Activated CD8-positive, alpha-beta memory T cell treated with anti-CD3 and anti-CD28 coated beads for 4 hours (primary cell): ENCODE results near the gene PRSS50.

Source experiments
- DNase-seq, 2 donors: peaks; one replicate each; pipeline ENCODE4 v3.0.0-alpha.2; 2020; ENCODE audit warnings: low read depth in 2 of 2

Gene PRSS50

DNA sequence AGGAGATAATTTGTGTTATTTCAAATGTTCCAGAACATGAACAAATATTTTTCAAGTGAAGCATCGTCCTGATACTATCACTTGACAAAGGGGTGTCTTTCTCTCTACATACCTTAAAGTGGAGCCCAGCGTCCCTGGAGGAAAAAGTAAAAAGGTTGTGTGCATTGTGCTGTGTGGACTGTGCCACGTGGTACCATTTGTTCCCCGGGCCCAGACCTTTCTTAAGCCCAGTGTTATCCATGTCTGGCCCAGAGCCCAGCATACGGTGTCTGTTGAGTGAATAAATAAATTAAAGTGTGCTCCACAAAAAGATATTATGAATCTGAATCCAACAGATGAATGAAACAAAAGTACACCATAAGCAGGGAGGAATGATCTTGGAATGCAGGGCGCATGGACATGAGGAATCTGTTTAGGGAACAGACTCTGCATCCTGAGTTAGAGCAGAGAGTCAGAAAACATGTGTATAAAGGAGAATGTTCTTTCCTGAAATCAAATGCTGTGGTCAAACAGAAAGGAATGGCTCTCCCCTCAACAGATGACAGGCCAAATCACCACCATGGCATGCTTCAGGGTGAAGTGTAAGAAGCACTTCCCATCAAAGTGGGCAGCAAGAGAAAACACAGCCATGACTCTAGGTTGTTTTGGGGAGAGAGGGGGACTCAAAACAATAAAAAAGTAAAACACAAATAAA, 8.1 kb upstream of the PRSS50 start:
- no peak for DNase-seq

DNA sequence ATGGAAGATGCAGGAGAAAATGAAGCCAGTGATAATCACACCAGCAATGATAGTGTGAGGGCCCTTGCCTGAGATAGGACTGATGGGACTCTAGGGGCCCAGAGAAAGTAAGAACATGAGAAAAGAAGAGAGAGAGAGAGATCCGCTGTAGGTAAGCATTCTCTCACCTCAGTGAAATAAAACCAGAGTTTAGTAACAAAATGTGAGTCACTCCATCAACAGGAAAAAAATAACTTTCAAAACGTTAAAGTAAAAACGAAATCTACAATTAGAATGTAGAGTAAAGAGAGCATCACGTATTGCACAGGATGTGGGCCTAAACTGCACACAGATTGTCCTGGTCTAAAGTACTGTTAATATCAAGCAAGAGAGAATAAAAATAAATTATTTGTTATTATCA, 6.8 kb upstream of the PRSS50 start:
- DNase-seq, result no peak

DNA sequence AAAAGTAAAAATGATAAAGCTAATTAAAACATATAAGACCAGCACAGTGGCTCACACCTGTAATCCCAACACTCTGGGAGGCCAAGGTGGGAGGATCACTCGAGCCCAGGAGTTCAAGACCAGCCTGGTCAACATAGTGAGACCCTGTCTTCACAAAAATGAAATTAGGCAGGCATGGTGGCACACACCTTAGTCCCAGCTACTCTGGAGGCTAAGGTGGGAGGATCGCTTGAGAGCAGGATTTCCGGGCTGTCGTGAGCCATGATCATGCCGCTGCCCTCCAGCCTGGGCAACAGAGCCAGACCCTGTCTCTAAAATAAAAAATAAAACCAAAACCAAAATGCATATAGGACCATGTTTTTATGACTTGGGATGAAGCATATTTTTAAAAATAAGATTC, 4.8 kb upstream of the PRSS50 start:
- no peak for DNase-seq

DNA sequence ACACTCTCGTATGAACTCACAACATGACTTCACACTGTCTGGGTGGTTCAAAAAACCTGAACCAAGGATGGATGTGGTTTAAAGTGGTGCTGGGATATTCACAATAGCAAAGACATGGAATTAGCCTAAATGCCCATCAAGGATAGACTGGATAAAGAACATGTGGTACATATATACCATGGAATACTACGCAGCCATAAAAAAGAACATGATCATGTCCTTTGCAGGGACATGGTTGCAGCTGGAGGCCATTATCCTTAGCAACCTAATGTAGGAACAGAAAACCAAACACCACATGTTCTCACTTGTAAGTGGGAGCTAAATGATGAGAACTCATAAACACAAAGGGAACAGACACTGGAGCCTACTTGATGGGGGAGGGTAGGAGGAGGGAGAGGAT, 3.3 kb upstream of the PRSS50 start:
- no peak for DNase-seq

DNA sequence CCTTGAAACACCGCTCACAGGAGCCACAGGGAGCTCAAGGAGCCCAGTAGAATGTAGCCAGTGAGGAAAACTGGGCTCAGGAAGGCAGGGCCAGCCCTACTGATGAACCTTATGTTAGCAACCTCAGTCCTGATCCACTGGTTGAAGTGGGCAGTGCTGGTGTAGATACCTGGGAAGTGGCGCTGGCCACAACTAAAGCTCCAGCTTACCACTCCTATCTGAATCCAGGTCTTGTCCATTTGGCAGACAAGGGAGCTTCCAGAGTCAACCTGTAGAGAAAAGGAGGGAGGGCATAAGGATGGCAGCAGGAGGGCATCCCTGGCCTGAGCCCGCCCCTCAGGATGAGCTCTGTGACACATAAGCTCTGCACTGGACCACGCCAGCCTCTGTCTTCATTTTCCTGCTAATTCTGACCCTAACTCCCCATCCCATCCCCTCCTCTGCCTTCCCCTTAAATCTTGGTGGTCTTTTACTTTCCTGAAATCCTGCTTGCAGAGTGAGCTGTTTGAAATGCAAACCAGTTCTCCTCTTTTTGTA, 2.1 kb upstream of the PRSS50 start:
- no peak for DNase-seq

DNA sequence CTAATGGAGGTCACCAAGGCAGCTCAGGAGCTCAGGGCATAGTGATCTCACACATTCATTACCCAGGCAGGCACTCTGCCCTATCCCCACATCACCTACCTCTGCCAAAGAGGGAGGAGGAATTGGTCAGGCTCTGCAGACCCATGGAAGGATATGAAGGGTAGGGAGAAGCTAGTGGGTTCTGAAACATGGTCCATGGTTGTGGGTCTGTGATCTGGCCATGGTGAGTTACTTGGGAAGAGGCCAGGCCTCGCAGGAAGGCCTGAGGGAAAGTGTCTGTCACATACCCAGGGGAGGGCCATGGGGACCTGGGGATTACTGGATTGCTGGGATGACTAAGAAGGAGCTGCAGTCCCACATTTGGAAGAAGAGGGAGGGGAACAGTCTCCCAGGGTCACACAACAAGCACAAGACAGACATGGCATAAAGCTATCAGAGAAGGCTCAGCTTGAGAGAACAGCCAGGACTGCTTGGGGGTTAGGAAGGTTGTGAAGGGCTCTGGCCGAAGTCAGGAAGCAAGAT, 1.4 kb upstream of the PRSS50 start:
- DNase-seq, result no peak

DNA sequence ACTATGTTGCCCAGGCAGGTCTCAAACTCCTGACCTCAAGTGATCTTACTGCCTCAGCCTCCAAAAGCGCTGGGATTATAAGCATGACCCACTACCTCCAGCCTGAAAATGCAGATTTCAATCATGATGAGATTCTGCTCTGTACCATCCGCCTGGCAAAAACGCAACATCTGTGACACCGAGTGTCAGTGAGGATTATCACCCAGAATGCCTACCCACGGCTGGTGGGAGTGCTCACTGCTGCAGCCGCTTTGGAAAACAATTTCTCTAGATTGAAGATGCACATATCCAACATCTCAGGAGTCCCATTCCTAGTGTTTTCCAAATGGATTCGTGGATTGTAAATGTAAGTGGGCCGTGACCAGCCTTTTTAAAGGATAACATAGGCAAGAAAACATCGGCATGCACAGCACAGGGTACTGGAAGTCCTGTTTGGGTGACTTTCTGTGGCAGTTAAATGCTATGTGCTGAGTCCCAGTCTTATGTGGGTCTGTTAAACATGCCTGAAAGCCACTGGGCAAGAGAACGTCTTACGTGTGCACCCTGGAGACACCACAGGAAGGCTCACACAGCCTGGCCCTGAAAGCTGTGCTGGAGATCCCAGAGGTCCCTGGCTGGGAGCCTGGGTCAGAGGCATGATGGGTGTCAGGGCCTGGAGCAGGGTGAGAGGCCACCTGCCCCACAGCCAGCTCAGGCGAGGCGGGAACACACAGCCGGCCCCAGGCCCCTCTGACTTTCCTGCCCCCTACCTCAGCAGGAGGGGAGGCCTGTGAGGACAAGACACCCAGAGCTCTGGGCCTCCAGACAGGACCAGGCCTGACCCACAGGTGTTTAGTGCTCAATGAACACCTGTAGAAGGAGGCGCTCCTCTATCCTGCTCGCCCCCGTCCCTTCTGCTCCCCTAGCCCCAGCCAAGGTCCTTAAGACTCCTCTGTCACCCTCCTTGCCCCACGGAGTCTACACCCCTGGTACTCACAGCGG, 918 bp downstream of the PRSS50 start:
- no peak for DNase-seq

DNA sequence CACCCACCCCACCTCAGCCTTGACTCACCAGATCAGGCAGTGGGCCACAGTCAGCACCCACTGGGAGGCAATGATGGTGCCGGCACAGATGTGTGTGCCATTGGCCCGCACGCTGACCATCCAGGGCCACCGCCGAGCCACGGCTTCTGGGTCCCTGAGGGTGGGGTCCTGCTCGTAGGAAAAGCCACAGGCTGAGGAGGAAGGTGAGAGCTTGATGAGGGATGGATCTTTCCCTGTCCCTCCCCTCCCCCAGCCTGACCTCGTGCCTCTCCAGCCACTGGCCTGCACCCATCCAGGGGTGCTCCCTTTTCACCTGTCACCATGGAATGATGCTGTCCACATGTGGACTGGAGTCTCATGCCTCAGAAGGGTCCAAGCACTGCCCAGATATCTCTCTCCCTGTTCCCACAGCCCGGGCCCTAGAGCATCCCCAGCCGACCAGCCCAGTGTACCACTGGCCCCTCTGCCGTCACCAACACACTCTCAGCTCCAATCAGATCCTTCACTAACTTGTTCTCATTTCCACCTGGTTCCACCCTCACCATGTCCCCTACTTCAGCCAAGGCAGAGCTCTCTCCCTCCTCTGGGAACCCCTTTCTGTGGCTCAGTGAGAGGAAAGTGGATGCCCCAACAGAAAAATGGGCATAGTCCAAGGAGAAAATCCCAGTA, 2.0 kb downstream of the PRSS50 start:
- DNase-seq, result no peak

DNA sequence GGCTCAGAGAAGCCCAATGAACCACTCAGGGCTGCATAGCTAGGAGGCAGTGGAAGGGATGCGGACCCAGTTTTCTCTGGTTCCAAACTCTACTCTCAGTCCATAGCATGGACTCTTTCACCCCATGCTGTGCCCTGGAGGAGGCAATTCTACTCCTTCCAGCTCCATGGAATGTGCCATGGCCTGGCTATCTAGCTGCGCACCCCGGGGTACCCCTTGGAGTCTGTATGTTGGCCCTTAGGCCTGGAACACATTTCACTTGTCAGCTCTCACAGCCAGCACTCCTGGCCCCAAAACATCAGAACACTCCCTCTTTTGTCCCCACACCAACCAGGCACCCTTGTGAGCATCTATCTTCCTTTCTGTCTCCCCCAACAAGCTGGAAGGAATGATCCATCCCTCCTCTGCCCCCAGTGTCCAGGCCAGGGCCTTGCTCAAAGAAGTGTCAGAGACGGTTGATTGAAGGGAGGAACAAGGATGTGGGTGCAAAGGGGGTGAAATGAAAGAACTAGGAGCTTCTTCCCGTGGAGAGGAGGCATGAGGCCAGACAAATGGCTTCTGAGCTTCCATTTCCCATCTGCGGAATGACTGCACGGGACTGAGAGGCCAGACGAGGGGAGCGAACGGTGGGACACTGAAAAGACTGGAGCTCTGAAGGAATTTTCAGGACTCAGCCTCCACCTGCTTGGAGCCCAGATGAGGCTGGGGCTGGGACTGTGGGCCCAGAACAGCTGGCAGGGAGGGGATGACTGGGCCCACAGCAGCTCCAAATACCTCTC, 2.8 kb downstream of the PRSS50 start:
- no peak for DNase-seq

DNA sequence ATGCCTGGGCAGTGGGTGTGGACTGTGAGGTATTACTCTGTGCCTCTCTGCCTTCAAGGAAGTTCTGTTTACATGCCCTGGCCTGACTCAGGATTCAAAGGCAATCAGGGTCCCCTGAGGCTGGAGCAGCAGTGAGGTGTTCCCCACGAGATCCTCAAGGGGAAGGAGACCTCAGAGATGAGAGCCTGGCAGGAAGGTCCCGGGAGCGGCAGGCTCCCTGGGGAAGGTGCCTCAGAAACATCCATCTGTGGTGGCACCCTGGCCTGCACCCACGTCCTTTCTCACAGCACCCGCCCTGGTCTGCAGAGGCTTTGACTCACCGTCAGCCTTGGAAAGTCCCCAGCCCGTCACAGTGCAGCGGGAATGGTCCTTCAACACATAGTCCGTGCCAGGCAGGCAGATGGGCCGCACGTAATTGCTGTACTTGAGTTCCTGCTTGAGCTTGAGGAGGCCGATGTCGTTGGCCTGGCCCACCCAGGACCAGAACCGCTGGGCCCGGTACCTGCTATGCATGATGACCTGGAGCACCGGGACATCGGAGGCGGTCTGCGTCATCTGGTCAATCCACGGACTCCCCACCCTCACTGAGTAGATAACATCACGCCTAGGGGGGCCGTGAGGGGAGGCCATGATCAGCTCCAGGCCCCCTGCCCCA, 3.6 kb downstream of the PRSS50 start:
- no peak for DNase-seq

DNA sequence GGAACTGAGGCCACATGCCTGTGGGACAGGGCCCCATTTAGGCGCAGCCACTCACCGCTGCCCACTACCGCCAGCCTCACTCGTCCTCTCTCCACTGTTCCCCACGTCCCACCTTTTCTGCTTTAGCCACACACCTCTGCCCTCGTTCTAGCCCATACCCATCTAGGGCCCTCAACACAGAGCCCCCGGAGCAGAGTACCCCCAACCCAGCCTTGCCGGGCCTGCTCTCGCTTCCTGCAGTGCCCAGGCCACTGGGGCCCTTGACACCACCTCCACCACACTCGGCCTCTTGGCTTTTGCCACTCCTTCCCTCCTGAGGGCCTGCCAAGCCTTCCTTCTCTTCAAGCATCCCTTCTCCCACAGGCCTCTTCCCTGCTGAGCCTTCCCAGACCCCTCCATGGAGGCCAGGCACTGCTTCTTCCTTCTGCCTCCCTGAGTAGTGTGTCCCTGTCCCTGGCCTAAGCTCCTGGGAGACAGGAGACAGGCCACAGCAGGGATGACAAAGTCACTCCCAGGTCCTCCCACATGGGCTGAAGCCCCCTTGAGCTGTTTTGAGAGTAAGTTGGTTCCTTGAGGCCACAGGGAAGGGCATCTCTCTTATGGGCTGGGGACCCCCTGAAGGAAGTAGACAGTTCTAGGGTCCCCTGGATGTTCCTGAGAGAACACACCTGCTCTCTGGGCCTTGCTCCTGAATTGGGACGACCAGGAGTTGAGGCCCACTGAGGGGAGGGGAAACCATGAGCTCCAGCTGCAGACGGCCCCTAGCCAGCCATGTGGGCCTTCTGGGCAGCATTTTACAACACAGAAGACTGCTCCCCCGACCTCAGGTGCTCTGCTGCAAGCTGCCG, 4.4 kb downstream of the PRSS50 start:
- no peak for DNase-seq

DNA sequence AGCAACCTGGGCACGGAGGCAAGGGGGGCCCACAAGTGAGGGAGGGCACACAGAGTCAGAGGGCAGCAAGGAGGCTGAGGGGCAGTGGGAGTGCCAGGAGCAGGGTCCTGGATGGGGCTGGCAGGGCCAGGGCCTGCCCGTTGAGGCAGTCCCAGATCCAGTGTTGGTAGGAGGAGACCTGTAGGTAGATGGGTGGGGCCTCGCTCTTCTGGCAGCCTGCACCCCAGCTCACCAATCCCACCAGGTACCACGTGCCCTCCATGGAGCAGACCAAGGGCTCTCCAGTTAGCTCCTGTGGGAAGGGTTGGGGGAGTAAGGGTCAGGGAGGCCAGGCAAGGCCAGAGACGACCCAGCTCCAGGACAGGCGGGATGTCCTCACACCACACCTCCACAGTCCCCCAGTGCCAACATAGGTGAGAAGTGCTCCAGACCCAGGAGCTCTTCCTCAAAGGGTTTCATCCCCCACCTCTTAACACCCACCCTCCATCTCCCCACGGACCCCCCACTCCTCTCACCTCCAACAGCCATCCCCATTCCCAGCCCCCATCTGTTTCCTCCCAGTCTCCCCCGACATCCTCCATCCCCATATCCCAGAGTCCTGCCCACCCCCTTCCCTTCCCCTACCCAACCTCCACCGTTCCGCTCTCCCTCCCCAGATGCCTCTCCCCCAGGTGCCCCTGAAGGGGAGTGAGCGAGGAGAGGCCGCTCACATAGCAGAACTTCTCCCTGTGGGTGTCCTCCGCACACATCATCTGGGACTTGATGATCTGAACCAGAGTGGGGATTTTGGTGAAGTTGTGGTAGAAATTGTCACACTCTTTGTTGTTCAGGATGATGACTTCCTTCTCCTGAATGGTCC, 5.2 kb downstream of the PRSS50 start:
- DNase-seq, result no peak

DNA sequence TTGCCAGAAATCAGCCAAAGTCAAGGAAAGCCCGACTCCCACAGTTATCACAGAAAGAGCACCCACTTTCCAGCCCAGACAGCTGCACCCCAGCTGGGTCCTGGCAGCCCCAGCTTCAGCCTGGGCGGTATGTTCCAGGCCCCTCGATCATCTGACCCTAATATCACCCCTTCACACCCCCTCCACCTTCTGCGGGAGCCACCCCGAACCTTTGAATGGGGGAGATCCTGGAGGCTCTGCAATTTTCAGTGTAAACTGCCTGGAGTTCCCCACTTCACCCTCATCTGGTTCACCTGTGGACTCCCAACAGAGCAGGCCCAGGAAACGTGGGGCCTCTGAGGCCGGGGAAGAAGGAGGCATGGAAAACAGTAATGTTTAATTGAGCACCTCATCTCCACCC, 5.9 kb downstream of the PRSS50 start:
- DNase-seq, result no peak

DNA sequence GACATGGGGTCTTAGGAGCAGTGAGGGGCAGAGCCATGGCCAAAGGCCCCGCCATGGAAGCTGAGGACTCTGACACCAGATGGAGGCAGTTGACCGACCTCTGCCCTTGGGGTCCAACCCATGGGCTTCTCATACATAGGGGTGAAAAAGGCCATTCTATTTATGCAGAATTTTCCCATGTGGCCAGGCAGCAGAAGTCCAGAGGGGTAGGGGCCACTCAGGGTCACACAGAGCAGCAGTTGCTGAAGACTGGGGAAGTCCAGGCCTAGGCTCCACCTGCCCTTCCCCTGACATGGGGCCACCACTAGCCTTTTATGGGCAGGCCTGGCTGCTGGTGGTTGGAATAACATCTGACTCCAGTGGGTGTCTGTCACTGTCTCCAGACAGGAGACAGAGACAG, 6.4 kb downstream of the PRSS50 start:
- no peak for DNase-seq

DNA sequence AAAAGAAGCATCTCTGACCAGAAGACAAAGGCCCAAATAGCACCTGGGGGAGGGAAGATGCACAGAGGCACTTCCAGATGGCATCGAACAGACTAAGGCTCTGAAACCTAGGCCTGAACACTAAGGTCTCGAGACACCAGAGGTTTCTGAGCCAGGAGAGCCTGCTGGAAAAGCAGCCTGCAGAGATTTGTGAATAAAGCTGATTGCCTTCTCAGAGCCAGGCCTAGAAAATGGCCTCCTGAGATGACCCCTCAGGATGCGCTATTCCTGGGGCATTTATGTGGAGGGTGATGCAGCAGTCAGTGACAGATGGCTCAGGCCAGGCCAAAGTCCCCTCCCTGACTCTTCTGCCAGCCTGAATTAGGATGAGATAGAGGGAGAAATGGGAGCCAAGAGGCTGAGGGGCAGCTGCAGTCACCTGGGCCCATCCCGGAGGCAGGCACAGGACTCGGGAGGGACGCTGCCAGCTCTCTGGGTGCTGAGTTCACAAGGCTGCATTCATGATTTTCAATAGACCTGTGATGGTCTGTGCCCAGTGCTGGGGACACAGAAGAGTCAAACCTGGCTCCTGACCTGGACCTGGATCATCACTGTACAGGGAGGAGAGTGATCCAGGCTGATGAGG, 6.9 kb downstream of the PRSS50 start:
- no peak for DNase-seq

DNA sequence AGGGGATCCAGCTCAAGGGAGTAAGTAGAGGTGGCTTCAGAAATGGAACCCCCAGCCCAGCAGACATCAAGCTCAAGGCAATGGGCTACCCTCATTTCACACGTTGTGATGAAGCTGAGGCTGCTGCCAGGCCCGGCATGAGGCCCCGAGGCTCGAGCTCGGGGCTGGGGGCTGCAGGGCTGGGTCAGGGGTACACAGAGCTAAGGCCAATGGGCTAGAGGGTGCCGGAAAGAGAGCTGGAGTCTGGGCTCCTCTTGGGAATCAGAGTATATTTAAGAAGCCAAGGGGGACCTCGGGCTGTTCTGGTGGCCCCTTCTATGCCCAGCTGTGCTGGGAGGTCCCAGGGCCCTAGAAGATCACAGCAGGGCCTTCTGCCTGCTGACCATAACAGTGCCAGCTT, 7.4 kb downstream of the PRSS50 start:
- DNase-seq, result no peak

DNA sequence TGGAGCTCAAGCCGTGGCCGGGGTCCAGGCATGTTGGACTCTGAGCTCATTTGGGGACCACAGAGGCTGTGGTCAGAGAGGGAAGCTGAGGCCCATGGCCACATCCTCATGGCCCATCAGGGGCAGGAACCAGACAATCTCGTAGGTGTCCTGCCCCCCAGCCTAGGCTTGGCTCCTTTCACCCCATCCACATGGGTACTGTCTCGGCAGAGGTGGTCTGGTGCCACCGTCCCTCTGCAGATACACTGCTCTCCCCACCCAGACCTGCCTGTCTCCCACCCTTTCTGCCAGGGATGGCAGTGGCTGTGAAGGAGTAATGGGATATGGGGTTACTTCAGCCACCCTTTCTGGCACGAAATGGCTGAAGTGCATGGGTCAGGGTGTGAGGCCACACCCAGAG, 7.9 kb downstream of the PRSS50 start:
- no peak for DNase-seq

DNA sequence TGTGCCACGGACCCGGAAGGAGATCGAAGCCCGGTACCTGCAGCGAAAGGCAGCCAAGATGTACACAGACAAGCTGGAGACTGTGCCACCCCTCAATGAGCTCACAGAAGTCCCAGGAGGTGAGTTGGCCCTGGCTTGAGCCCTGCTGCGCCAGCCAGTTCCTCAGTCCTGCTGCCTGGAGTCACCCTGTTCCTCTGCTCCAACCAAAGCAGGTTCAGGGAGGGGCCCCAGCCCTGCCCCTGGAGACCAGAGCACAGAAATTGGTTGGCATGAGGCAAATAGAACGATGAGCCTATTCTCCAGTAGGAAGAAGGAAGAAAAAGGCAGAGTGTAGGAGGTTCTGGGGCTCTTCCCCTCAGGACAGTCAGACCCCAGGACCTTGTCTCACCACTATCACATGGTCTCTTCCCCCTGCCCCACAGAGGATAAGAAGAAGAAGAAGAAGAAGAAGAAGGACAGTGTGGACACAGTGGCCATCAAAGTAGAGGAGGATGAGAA, 8.5 kb downstream of the PRSS50 start:
- DNase-seq, result no peak
